CD8-positive, alpha-beta memory T cell (primary cell): ENCODE data around the gene UFC1. TPM values are rescaled to one million over a fixed set of nuclear protein-coding genes. Genes with fewer than 3 reads are reported as not detected.
A peak's percentile ranks its signal among the peaks of the same experiment; 100 is the strongest.

Source experiments
- CTCF ChIA-PET: fragments of 350-600 bp; sonication (Branson Sonifier 250); formaldehyde crosslinking; loops from one replicate; lab custom pipeline; 2021; ENCODE audit warnings: antibody characterized with exemption; lab: Charles Lee
- POLR2A ChIA-PET: fragments of 350-600 bp; sonication (Branson Sonifier 250); formaldehyde crosslinking; loops from one replicate; lab custom pipeline; 2021; ENCODE audit warnings: antibody characterized with exemption; lab: Charles Lee
- DNase-seq, 5 donors: peaks; one replicate each; pipeline versions ENCODE4 v3.0.0 to v3.0.0-alpha.2; 2020 to 2022; ENCODE audit warnings: mixed read lengths in 1 of 5
- H3K27ac ChIP-seq: one replicate; pipeline ENCODE4 v1.7.0; 2013; ENCODE audit warnings: low read depth, mild to moderate bottlenecking, low read length, moderate library complexity
- H3K27me3 ChIP-seq: 2 replicates; pipeline ENCODE4 v1.7.0; 2013; ENCODE audit warnings: low read length, mild to moderate bottlenecking; ENCODE audit not compliant: insufficient read depth, poor library complexity, severe bottlenecking
- H3K36me3 ChIP-seq: 2 replicates; pipeline ENCODE4 v1.7.0; 2013; ENCODE audit warnings: mild to moderate bottlenecking, low read length, moderate library complexity; ENCODE audit not compliant: insufficient read depth
- H3K4me1 ChIP-seq: 2 replicates; pipeline ENCODE4 v1.7.0; 2013; ENCODE audit warnings: mild to moderate bottlenecking, low read length, moderate library complexity; ENCODE audit not compliant: insufficient read depth
- H3K4me3 ChIP-seq: 2 replicates; pipeline ENCODE4 v1.7.0; 2013; ENCODE audit warnings: mild to moderate bottlenecking, low read length
- H3K9me3 ChIP-seq: 2 replicates; pipeline ENCODE4 v1.7.0; 2013; ENCODE audit warnings: mild to moderate bottlenecking, low read length
- H3K27ac Mint-ChIP-seq, 8 donors: one replicate each; pipeline ENCODE4 v1.8.0; 2020 to 2021; ENCODE audit warnings: mixed read lengths in 8 of 8, mild to moderate bottlenecking in 6 of 8, inconsistent platforms in 3 of 8, moderate library complexity in 3 of 8
- H3K27me3 Mint-ChIP-seq, 2 donors: one replicate each; pipeline ENCODE4 v1.8.0; 2020 to 2021; ENCODE audit warnings: mixed read lengths in 2 of 2, mild to moderate bottlenecking in 1 of 2, moderate library complexity in 1 of 2
- H3K36me3 Mint-ChIP-seq, 3 donors: one replicate each; pipeline ENCODE4 v1.8.0; 2020 to 2021; ENCODE audit warnings: mixed read lengths in 3 of 3, inconsistent platforms in 1 of 3, mild to moderate bottlenecking in 1 of 3
- H3K4me1 Mint-ChIP-seq, 3 donors: one replicate each; pipeline ENCODE4 v1.8.0; 2020 to 2021; ENCODE audit warnings: mixed read lengths in 3 of 3, inconsistent platforms in 1 of 3, mild to moderate bottlenecking in 1 of 3
- H3K4me3 Mint-ChIP-seq, 7 donors: one replicate each; pipeline ENCODE4 v1.8.0; 2020 to 2021; ENCODE audit warnings: mixed read lengths in 7 of 7, mild to moderate bottlenecking in 6 of 7, moderate library complexity in 4 of 7, inconsistent platforms in 2 of 7
- H3K9me3 Mint-ChIP-seq, 5 donors: one replicate each; pipeline ENCODE4 v1.8.0; 2020 to 2022; ENCODE audit warnings: mixed read lengths in 5 of 5, mild to moderate bottlenecking in 3 of 5, moderate library complexity in 2 of 5, inconsistent platforms in 1 of 5
- polyA plus RNA-seq: library from polyadenylated mRNA; unstranded; fragments of 300-500 nt; fragmentation: Illumina TruSeq; gene quantifications from one replicate; pipeline ENCODE4 v1.2.3, GENCODE V29; 2021
- total RNA-seq, 2 experiments: library from RNA; stranded (reverse); gene quantifications; one replicate each; pipeline ENCODE4 v1.2.3, GENCODE V29; 2021

The UFC1 gene
- total and polyA plus RNA-seq, 3 experiments from 2014 or later, result 109 to 174 (median 118) TPM

GRCh38 chr1:161127649-161128048 lies 26.1 kb upstream of the UFC1 start:
- Mint-ChIP-seq H3K27ac (peak overlapping the region in 7 of 8 donors; percentile 2 to 72 (median 62)), H3K9me3 (no peaks in the 10 kb centered on the region), H3K4me1 (peaks cover 44 to 58% (median 50%) of the 10 kb centered on the region in 3 donors), H3K36me3 (peaks cover 0 to 74% (median 11%) of the 10 kb centered on the region in 3 donors), H3K4me3 (no peak overlapping the region), H3K27me3 (no peaks in the 10 kb centered on the region)
- no peak overlapping the region for H3K27ac ChIP-seq
- H3K4me1 ChIP-seq, result peaks cover 35% of the 10 kb centered on the region
- H3K4me3 ChIP-seq, result no peak overlapping the region
- H3K36me3 ChIP-seq, result peaks cover 26% of the 10 kb centered on the region
- no peak for DNase-seq
- H3K9me3 ChIP-seq, result no peaks in the 10 kb centered on the region
- ChIA-PET CTCF (interaction anchor here (0.7 to 1.3 kb wide), 3 partner anchors 13 to 31 kb away, joined by 3 read pairs; no protein-coding TSS in a partner anchor), POLR2A (interaction anchor here (1.0 kb wide), 1 partner anchor 60 kb away, joined by 3 read pairs; no protein-coding TSS in a partner anchor)
- no peaks in the 10 kb centered on the region for H3K27me3 ChIP-seq

DNA sequence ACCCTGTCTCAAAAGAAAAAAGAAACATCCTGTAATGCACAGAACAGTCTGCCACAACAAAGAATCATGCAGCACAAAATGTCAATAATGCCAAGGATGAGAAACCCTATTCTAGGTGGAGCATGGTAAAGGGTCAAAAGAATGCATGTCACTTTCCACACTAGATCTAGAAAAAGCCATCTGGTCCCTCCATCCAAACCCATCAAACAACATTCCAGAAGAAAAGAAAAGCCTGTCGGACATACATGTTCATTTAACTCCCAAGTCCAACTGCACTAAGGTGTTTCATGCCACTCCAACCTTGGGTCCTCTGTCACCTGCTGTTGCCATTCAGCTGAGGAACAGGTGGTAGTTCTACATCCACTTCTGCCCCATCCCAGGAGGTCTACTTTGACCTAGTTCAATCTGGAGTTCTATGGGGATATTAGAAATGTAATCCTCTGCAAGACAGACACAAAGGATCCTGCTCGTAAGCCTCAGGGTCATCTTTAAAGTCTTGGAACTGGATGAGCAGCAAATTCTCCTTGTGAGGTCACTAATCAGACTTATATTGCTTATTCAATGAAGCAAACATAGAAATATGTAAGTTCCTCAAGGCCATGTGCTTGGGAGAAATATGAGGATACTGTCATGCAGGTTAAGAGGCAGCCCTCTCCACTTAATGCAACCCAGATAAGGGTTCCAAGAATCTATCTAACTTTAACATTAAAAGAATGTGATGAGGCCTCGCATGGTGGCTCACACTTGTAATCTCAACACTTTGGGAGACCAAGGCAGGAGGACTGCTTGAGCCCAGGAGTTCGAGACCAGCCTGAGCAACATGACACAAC lies 25.0 kb upstream of the UFC1 start:
- H3K4me3 Mint-ChIP-seq, result peak overlapping the region in 1 of 7 donors; percentile 21
- no peaks in the 10 kb centered on the region for H3K27me3 ChIP-seq
- no peaks in the 10 kb centered on the region for H3K27me3 Mint-ChIP-seq
- no peaks in the 10 kb centered on the region for H3K9me3 ChIP-seq
- POLR2A ChIA-PET, result interaction anchor here (1.0 kb wide), 1 partner anchor 61 kb away, joined by 3 read pairs; no protein-coding TSS in a partner anchor
- no peak for DNase-seq
- peaks cover 0 to 63% (median 8%) of the 10 kb centered on the region in 3 donors for H3K36me3 Mint-ChIP-seq
- peaks cover 44 to 58% (median 50%) of the 10 kb centered on the region in 3 donors for H3K4me1 Mint-ChIP-seq
- no peak overlapping the region for H3K4me3 ChIP-seq
- H3K4me1 ChIP-seq, result peaks cover 41% of the 10 kb centered on the region
- no peaks in the 10 kb centered on the region for H3K9me3 Mint-ChIP-seq
- H3K27ac Mint-ChIP-seq, result peak overlapping the region in 5 of 8 donors; percentile 43 to 76 (median 58)
- no peak overlapping the region for H3K27ac ChIP-seq
- CTCF ChIA-PET, result interaction anchor here (1.3 kb wide), 2 partner anchors 12 to 29 kb away, joined by 3 read pairs; no protein-coding TSS in a partner anchor
- peaks cover 21% of the 10 kb centered on the region for H3K36me3 ChIP-seq

GRCh38 chr1:161130266-161130665 lies 23.5 kb upstream of the UFC1 start:
- POLR2A ChIA-PET, result interaction anchor here (0.6 to 2.7 kb wide), 2 partner anchors 11 to 13 kb away, joined by 3 to 11 read pairs; partner anchors contain the start of genes NIT1 and PFDN2
- peaks cover 0 to 50% (median 8%) of the 10 kb centered on the region in 3 donors for H3K36me3 Mint-ChIP-seq
- Histone ChIP-seq H3K4me1 (peaks cover 42% of the 10 kb centered on the region), H3K36me3 (peaks cover 16% of the 10 kb centered on the region), H3K27me3 (no peaks in the 10 kb centered on the region), H3K9me3 (no peaks in the 10 kb centered on the region), H3K27ac (no peak overlapping the region), H3K4me3 (no peak overlapping the region)
- peak overlapping the region in 1 of 7 donors; percentile 27 for H3K4me3 Mint-ChIP-seq
- H3K4me1 Mint-ChIP-seq, result peaks cover 47 to 62% (median 50%) of the 10 kb centered on the region in 3 donors
- no peak for DNase-seq
- H3K27me3 Mint-ChIP-seq, result no peaks in the 10 kb centered on the region
- H3K27ac Mint-ChIP-seq, result peak overlapping the region in 5 of 8 donors; percentile 80 to 98 (median 91)
- no peaks in the 10 kb centered on the region for H3K9me3 Mint-ChIP-seq
- CTCF ChIA-PET, result interaction anchor here (0.7 to 1.7 kb wide), 2 partner anchors 11 to 33 kb away, joined by 3 to 4 read pairs; no protein-coding TSS in a partner anchor

DNA sequence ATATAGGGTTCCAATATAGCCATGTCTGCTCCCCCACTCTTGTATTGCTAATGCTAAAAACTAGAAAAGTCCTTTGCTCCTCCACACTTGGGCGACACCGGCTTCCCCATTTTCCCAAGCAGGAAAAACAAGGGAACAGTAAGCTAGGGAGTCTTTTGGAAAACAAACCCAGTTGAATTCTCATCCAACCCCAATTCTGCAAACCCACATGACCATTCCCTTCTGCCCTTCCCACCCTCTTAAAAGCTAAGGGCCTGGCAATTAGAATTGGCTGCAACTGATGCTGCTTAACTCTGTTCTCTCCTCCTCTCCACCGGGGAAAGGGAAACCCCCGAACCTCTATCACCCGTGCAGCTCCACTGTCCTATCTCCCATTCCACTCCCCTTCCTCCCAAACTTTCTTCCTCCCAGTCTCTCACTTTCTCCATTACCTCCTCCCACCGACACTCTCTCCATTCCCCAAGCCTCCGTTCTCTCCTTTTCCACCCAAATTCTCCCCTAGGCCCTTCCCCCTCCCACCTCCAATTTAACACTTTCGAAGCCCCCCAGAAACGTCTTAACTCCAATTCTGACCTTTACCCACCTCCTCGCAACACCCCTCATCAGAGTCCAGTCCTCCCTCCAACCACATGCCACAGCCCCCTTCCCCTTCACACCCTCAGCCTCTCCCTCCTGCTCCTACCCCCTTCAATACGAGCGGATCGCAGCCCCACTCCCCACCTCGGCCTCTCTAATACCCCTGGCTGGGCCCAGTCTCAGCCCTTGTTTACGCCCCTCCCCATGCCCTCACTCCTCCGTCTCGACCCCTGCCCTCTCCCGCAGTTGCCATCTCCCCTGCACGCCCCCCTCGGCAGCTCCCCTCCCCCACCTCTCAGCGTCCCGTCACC lies 22.0 kb upstream of the UFC1 start:
- H3K9me3 ChIP-seq, result no peaks in the 10 kb centered on the region
- H3K36me3 Mint-ChIP-seq, result peaks cover 0 to 40% (median 1%) of the 10 kb centered on the region in 3 donors
- H3K4me1 ChIP-seq, result peaks cover 40% of the 10 kb centered on the region
- ChIA-PET CTCF (interaction anchor here (0.9 to 3.3 kb wide), 10 partner anchors 9 to 94 kb away, joined by 3 to 9 read pairs (median 4); partner anchors contain the start of genes PPOX, TOMM40L and TSTD1), POLR2A (interaction anchor here (0.9 to 2.7 kb wide), 9 partner anchors 14 to 94 kb away, joined by 3 to 19 read pairs (median 5); partner anchors contain the start of genes NDUFS2, NIT1, PFDN2 and TOMM40L)
- H3K4me3 ChIP-seq, result peak overlapping the region; percentile 98
- peak in 2 of 5 donors; percentile 12 to 35 for DNase-seq
- H3K4me1 Mint-ChIP-seq, result peaks cover 40 to 54% (median 52%) of the 10 kb centered on the region in 3 donors
- no peaks in the 10 kb centered on the region for H3K27me3 ChIP-seq
- no peak overlapping the region for H3K4me3 Mint-ChIP-seq
- H3K9me3 Mint-ChIP-seq, result no peaks in the 10 kb centered on the region
- H3K27ac ChIP-seq, result peak overlapping the region; percentile 59
- no peaks in the 10 kb centered on the region for H3K27me3 Mint-ChIP-seq
- peak overlapping the region in 5 of 8 donors; percentile 80 to 98 (median 94) for H3K27ac Mint-ChIP-seq
- peaks cover 13% of the 10 kb centered on the region for H3K36me3 ChIP-seq

DNA sequence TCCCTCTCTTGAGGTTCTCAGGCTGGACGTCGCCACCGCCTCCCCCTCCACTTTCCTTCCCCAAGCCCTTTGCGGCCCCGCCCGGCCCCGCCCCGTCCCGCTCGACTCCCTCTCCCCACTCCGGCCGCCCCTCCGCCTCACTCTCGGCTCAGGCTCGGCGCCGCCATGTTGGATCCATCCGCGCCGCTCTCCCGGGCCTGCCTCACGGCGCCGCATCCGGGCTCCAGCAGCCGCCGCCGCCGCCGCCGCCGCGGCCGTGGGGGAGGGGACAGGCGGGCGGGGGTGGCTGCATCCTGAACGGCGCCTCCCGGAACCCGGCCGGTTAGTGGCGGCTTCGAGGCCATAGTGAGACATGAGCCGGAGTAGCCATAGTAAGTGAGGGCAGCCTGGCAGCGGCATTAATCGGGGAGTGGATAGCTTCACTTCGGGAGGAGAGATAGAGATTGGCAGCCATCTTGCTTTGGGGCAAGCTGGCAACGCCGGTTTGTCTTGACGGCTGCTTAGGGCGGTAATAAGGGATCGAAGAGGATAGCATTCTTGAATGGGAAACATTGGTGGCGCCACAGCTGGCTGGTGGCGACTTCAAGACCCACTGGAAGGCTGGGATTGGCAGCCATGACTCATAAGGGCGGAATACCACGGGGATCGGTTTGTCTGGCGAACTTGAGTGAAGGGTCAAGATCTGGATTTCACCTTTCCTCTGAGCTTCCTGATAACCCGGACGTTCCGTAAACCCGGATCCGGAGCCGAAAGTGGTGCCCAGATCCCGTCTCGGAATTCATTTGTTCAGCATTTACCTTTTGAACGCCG lies 21.2 kb upstream of the UFC1 start, which contains the start of gene DEDD:
DEDD (minus strand) TSS at position 258 of the 810 bp plus-strand sequence. CDS start 8,205 bp downstream, outside the sequence.
- peak; percentile 84 to 95 (median 91) for DNase-seq
- peak within 1 kb of the TSS in 4 of 8 donors; percentile 91 to 98 (median 96) for H3K27ac Mint-ChIP-seq
- Histone ChIP-seq H3K27ac (peak within 1 kb of the TSS; percentile 84), H3K36me3 (peaks cover 11% of the 10 kb centered on the region), H3K27me3 (no peaks in the 10 kb centered on the region), H3K4me1 (peaks cover 35% of the 10 kb centered on the region), H3K9me3 (no peaks in the 10 kb centered on the region), H3K4me3 (peak within 1 kb of the TSS; percentile 98)
- peaks cover 33 to 46% (median 44%) of the 10 kb centered on the region in 3 donors for H3K4me1 Mint-ChIP-seq
- H3K9me3 Mint-ChIP-seq, result no peaks in the 10 kb centered on the region
- H3K36me3 Mint-ChIP-seq, result peaks cover 0 to 31% (median 0%) of the 10 kb centered on the region in 3 donors
- no peak within 1 kb of the TSS for H3K4me3 Mint-ChIP-seq
- H3K27me3 Mint-ChIP-seq, result no peaks in the 10 kb centered on the region
- POLR2A ChIA-PET, result interaction anchor here (0.8 to 2.7 kb wide), 9 partner anchors 15 to 95 kb away, joined by 3 to 19 read pairs (median 5); partner anchors contain the start of genes NDUFS2, NIT1, PFDN2 and TOMM40L
- CTCF ChIA-PET, result interaction anchor here (0.8 to 3.3 kb wide), 14 partner anchors 11 to 93 kb away, joined by 3 to 9 read pairs (median 4); partner anchors contain the start of genes NIT1, PFDN2, PPOX and TOMM40L

DNA sequence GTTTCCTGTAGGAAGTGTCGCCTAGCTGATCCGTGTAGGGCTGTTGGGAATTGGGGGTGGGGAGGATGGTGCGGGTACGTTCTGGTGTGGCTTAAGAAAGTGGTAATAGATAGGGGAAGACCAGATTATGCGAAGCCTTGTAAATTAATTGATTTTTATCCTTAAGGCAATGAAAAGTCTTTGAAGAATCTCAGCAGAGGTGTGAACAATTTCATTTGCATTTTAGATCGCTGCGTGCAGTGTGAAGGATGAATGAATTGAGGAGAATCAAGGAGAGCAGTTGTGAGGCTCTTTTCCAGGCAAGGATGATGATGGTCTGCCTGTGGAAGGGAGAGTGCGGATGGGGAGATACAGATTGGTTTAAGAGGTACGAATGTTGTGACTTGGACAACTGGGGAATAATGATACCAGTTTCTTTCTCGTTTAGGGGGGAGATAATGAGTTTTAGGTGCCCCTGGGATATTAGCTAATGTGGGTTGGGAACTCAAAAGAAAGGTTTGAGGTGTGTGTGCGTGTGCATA lies 20.5 kb upstream of the UFC1 start:
- Mint-ChIP-seq H3K4me3 (no peak overlapping the region), H3K27me3 (no peaks in the 10 kb centered on the region), H3K9me3 (no peaks in the 10 kb centered on the region), H3K27ac (no peak overlapping the region), H3K4me1 (peaks cover 31 to 40% (median 37%) of the 10 kb centered on the region in 3 donors), H3K36me3 (peaks cover 0 to 25% (median 0%) of the 10 kb centered on the region in 3 donors)
- peak overlapping the region; percentile 84 for H3K27ac ChIP-seq
- H3K4me3 ChIP-seq, result peak overlapping the region; percentile 98
- ChIA-PET CTCF (interaction anchor here (0.8 to 3.3 kb wide), 14 partner anchors 10 to 94 kb away, joined by 3 to 9 read pairs (median 4); partner anchors contain the start of genes NIT1, PFDN2, PPOX and TOMM40L), POLR2A (interaction anchor here (0.8 to 2.7 kb wide), 9 partner anchors 16 to 95 kb away, joined by 3 to 19 read pairs (median 5); partner anchors contain the start of genes NDUFS2, NIT1, PFDN2 and TOMM40L)
- H3K9me3 ChIP-seq, result no peaks in the 10 kb centered on the region
- no peak for DNase-seq
- H3K4me1 ChIP-seq, result peaks cover 28% of the 10 kb centered on the region
- no peaks in the 10 kb centered on the region for H3K27me3 ChIP-seq
- peaks cover 6% of the 10 kb centered on the region for H3K36me3 ChIP-seq
